Renal cortical epithelial cell (primary cell): ENCODE results near the gene NAA80. TPM values are rescaled to one million over a fixed set of nuclear protein-coding genes. Genes with fewer than 3 reads are reported as not detected.
A peak's percentile ranks its signal among the peaks of the same experiment; 100 is the strongest.

Source experiments
- DNase-seq: peaks from one replicate; pipeline ENCODE4 v3.0.0-alpha.2; 2011; ENCODE audit warnings: low read depth
- total RNA-seq: library from RNA; depleted of rRNA; stranded (reverse); fragments of >200 nt; gene quantifications from 2 replicates; pipeline ENCODE4 v1.2.3, GENCODE V29; 2014

NAA80 gene
- total RNA-seq, 1 donor from 2014 or later = 2.8 TPM

- DNase-seq = no peak
Observed at GRCh38 chr3:50258029-50258680, 41.0 kb downstream of the NAA80 start.

DNA sequence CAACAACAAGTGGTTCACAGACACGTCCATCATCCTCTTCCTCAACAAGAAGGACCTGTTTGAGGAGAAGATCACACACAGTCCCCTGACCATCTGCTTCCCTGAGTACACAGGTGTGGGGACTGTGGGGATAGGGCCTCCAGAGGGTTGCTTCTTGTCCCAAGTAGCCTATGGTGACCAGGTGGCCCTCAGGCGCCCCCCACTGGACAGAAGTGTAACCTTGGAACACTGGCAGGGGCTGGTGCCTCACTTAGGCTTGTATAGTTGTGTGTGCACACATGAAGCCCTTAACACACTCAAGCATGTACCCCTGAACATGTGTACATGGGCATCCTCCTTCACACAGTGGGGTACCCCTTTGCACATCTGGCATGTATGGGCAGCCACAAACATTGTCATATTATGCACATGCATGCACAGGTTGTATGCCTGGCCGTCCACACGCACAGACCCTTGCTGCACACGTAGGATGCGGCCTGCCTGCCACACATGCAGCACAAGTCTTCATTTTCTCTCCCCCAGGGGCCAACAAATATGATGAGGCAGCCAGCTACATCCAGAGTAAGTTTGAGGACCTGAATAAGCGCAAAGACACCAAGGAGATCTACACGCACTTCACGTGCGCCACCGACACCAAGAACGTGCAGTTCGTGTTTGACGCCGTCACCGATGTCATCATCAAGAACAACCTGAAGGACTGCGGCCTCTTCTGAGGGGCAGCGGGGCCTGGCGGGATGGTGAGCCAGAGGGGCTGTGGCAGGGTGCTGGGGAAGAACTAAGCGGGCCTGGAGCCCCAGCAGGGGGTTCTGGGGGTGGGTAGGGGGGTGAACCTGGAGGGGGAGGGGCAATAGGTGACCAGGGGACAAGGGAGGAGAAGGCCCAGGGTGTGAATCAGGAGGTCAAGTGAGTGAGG lies 42.0 kb downstream of the NAA80 start:
- no peak for DNase-seq

DNA sequence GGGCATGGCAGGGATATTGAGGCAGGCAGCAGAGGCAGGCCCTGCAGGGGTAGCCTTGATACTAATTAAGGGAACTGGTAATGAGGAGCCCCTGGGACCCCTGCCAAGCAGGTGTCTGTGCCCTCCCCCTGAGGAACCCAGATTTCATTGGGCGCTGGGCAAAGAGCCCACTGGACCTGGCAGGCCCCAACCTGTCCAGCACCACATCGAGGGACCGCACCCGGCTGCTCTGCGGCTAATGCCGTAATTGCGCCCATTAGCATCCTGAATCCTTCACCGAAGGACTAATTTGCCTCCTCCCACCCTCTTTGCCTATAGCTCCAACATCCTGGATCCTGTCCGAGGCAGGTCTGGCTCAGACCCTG lies 44.0 kb downstream of the NAA80 start:
- DNase-seq = no peak

DNA sequence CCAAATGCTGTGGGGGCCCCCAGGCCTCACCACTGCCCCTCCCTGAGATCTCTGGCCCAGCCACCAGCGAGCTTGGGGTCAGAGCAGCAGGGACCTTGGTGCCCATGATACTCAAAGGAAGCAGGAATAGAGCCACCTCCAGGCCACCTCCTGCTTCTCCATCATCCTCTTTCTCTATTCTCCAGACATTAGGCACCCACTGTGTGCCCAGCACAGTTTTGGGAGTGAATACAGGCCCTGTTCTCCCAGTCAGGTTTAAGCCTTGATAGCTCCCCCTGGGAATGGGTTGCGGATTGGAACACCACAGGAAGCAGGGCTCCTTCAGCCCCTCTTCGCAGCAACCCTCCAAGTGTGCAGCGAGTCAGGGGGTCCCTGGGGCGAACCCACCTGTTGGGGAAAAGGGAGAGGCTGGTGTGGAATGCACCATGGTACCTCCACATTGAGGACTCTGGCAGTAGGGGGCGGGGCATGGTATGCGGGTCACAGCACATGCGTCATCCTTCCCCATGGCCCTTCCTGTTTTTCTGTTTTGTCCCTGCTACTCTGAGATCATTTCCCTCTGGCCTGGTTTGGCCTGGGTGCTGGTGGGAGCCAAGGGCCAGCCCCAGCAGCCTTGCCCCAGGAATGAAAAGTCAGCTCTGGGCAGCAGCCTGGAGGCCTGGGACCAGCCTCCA lies 44.5 kb downstream of the NAA80 start:
- DNase-seq = no peak

GRCh38 chr3:50251220-50251619 lies 48.0 kb downstream of the NAA80 start:
- peak; percentile 88 for DNase-seq

GRCh38 chr3:50250514-50250913 lies 48.7 kb downstream of the NAA80 start:
- no peak for DNase-seq

GRCh38 chr3:50249457-50249856 lies 49.7 kb downstream of the NAA80 start:
- no peak for DNase-seq

DNA sequence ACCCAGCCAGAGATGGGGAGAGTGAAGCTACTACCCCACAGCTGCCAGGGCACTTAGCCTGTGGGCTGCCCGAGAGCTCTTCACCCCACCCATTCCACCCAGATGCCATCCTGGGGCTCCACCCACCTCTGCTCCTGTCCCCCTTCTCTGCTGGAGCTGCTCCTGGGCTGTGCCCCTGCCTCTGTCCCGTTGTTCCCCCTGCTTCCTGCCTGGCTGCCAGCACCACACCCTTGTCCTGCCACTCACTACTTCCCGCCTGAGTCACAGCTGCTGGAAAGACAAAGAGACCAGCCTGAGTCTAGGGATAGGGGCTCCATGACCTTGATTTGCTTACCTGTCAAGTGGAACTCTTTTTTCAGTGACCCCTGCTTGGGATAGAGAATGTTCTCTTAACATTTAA lies 50.8 kb downstream of the NAA80 start:
- DNase-seq = no peak

DNA sequence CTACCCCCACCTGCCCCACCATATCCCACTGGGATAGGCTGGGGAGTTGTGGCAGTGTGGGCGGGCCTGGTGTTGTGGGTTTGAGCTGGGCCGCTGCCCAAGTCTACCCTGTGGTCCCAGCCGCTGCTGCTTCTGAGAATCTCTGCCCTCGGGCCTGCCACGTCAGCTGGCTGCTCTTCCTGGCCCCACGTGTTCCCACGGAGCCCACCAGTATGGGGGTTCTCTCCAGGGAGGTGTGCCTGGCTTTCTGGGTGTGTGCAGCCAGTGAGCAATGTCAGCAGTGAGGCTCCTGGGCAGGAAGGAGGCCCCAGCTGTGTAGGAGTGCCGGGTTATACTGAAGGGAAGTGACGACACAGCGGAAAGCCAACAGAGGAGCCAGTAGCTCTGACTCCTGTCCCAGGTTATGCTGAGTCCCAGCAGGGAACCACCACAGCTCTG lies 52.7 kb downstream of the NAA80 start:
- peak; percentile 70 for DNase-seq

Other genes starting within 250 kb of the NAA80 start
- 74.7 and 216 TPM in 2 replicates for gene RBM5, start 210.5 kb downstream of the NAA80 start, total RNA-seq
- gene SEMA3F, start 144.1 kb downstream of the NAA80 start, total RNA-seq = 10.2 and 33.5 TPM in 2 replicates
- 0.05 TPM in 1 of 2 replicates, not detected in the other for gene GNAT1, start 107.8 kb downstream of the NAA80 start, total RNA-seq
- gene SLC38A3, start 94.1 kb downstream of the NAA80 start, total RNA-seq = 1.8 TPM in 1 of 2 replicates, not detected in the other
- gene GNAI2, start 63.2 kb downstream of the NAA80 start, total RNA-seq = 217 and 300 TPM in 2 replicates
- 7.8 and 27.0 TPM in 2 replicates for gene SEMA3B, start 30.3 kb downstream of the NAA80 start, total RNA-seq
- not detected in 2 replicates for gene LSMEM2, start 20.3 kb downstream of the NAA80 start, total RNA-seq
- gene IFRD2, start 7.0 kb downstream of the NAA80 start, total RNA-seq = 28.8 and 57.8 TPM in 2 replicates
- 13.5 and 15.1 TPM in 2 replicates for gene HYAL3, start within 50 bp of the NAA80 start, total RNA-seq
- gene HYAL1, start 4.2 kb upstream of the NAA80 start, total RNA-seq = 7.3 and 22.8 TPM in 2 replicates
- 82.3 and 127 TPM in 2 replicates for gene HYAL2, start 23.3 kb upstream of the NAA80 start, total RNA-seq
- 16.0 and 21.2 TPM in 2 replicates for gene TUSC2, start 28.8 kb upstream of the NAA80 start, total RNA-seq
- 14.4 and 17.8 TPM in 2 replicates for gene RASSF1, start 41.4 kb upstream of the NAA80 start, total RNA-seq
- gene ZMYND10, start 46.3 kb upstream of the NAA80 start, total RNA-seq = 0.35 and 4.7 TPM in 2 replicates
- 17.1 and 24.5 TPM in 2 replicates for gene NPRL2, start 51.4 kb upstream of the NAA80 start, total RNA-seq
- 31.4 and 45.7 TPM in 2 replicates for gene CYB561D2, start 51.5 kb upstream of the NAA80 start, total RNA-seq
- 32.1 and 64.8 TPM in 2 replicates for gene TMEM115, start 60.1 kb upstream of the NAA80 start, total RNA-seq
- gene CACNA2D2, start 204.2 kb upstream of the NAA80 start, total RNA-seq = 0.17 and 0.55 TPM in 2 replicates